ENCODE data around the gene NGEF. TPM values are rescaled to one million over a fixed set of nuclear protein-coding genes. Genes with fewer than 3 reads are reported as not detected.

Gene NGEF
- total RNA-seq, 4 donors from 2014 or later: 46.1 to 105 (median 68.8) TPM

DNA sequence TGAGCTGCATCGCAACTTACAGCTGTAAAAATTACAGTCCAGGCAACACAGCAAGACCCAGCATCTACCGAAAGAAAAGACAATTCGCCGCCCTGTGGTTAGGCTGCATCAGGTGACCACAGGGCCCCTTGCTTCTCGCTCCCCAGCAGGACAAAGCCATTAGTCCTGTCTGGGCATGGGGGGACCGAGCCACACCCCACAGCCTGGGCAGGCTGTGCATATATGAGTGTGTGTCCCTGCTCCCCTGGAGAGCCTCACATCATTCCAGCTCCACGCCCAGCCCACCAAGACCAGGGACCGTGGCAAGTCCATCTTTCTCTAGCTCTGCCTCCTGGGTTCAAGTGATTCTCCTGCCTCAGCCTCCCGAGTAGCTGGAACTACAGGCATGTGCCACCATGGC, 109.1 kb downstream of the NGEF start:
- WGBS, 2 donors (ENCODE audit: low coverage in 1 of 2): 91 to 100% methylated on average over 1 to 9 of the region's 9 CpGs
- Histone ChIP-seq H3K9me3 (no peaks in the 10 kb centered on the region), H3K4me1 (no peaks in the 10 kb centered on the region), H3K27me3 (peaks cover 9% of the 10 kb centered on the region), H3K36me3 (no peaks in the 10 kb centered on the region), H3K4me3 (no peak overlapping the region), H3K27ac (no peak overlapping the region)
- intact Hi-C loops (cut with DNase I; ENCODE audit: low total_unique reads) (no loop called here), in situ Hi-C loops (cut with MboI; ENCODE audit: low pct_ligation_motif_present in 1 of 4, low pct_unique_long_range_greater_than_20kb in 1 of 4, low sequenced_read_pairs in 3 of 4) (no loop called here)
- no peak for TF ChIP-seq EP300 (IDR thresholded peaks at IDR 0.05; ENCODE audit: low read depth)
- TF ChIP-seq, protein P1, sequence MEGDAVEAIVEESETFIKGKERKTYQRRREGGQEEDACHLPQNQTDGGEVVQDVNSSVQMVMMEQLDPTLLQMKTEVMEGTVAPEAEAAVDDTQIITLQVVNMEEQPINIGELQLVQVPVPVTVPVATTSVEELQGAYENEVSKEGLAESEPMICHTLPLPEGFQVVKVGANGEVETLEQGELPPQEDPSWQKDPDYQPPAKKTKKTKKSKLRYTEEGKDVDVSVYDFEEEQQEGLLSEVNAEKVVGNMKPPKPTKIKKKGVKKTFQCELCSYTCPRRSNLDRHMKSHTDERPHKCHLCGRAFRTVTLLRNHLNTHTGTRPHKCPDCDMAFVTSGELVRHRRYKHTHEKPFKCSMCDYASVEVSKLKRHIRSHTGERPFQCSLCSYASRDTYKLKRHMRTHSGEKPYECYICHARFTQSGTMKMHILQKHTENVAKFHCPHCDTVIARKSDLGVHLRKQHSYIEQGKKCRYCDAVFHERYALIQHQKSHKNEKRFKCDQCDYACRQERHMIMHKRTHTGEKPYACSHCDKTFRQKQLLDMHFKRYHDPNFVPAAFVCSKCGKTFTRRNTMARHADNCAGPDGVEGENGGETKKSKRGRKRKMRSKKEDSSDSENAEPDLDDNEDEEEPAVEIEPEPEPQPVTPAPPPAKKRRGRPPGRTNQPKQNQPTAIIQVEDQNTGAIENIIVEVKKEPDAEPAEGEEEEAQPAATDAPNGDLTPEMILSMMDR (IDR thresholded peaks at IDR 0.05): no peak
- TF ChIP-seq POLR2AphosphoS5 (IDR thresholded peaks at IDR 0.05): no peak
- no peak for TF ChIP-seq POLR2A (IDR thresholded peaks at IDR 0.05)
- DNase-seq: no peak

DNA sequence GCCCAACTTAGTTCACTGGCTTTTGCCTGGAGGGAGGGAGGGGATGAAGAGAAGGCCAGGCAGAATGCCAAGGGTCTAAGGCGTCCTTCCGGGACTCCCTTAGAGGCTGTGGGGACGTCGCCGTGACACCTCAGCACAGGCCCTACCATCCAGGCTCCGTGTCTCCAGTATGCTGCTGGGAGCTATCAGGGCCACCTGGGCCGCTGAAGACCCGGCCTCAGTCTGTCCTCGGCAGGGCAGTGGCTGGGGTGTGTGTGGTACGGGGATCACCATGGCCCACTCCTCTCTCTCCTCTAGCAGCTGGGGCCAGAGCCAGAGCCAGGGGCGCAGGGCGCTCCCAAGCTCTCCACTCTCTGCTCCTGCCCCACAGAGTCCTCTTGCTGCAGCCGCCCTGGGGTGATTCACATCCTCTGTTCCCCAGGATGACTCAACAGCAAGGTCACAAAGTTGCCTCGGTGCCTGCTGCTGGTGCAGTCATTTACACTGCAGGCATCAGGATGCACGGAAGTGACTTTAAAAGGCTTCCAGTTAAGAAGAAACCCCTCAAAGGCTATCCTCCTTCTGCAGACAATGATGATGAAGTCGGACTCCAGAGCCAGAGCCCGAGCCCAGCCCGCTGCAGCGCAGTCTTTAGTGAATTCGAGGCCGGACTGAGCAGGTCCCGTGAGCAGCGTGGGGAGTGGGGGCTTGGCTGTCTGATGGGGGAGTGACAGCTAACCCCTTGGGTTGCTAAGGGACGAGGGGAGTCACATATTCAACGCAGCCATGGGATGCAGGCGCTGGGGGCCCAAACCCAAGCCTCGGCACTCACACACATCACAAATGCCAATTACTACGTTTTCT, 111.1 kb downstream of the NGEF start:
- Histone ChIP-seq H3K9me3 (no peaks in the 10 kb centered on the region), H3K4me3 (no peak overlapping the region), H3K27ac (no peak overlapping the region), H3K27me3 (no peaks in the 10 kb centered on the region), H3K36me3 (no peaks in the 10 kb centered on the region), H3K4me1 (no peaks in the 10 kb centered on the region)
- intact Hi-C loops (cut with DNase I; ENCODE audit: low total_unique reads): no loop called here
- 83 to 84% methylated on average over 1 to 27 of the region's 28 CpGs for WGBS, 2 donors (ENCODE audit: low coverage in 1 of 2)
- TF ChIP-seq POLR2A (IDR thresholded peaks at IDR 0.05): no peak
- no peak for TF ChIP-seq POLR2AphosphoS5 (IDR thresholded peaks at IDR 0.05)
- TF ChIP-seq EP300 (IDR thresholded peaks at IDR 0.05; ENCODE audit: low read depth): no peak
- TF ChIP-seq, protein P1 (IDR thresholded peaks at IDR 0.05): no peak
- in situ Hi-C loops (cut with MboI; ENCODE audit: low pct_ligation_motif_present in 1 of 4, low pct_unique_long_range_greater_than_20kb in 1 of 4, low sequenced_read_pairs in 3 of 4): no loop called here
- DNase-seq: no peak

DNA sequence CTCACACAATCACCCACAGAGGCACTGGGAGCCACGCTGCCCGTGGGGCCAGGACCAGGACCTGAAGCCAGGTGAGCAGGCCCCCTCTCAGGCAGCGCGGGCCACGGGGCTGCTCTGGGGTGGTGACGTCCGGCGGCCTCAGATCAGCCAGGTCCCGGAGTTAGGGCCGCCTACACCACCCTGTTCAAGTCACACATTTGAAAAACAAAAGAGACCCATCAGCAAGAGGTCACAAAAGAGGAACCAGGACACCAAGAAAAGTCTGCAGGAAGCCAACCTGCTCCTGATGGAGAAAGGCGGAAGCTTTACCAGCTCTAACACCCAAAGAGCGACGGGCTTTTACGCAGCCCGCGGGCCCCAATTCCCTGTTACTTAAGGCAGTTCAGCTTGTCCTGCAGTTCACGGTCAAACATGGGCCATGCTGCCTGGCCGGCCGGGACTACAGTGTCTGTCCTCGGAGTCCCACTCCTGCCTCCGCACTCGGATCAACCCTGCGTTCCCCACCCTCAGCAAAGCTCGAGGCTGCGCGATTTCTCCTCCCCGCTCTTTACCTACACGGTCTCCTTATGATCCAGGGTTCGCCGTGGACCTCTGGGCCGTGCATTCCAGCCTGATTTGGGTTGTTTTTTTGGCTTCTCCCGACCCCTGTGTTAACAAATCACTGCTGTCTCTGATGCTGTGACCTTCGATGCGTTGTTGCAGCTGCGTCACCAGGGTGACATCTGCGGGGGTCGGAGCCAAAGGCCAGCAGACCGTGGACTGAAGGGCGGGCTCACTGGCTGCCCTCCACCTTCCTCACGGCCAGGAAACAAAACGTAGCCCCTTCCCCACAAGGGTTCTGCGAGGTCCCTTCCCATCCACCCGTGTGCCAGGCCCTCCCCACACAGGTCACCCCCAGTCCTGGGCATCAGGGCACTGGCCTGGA, 112.0 kb downstream of the NGEF start:
- intact Hi-C loops (cut with DNase I; ENCODE audit: low total_unique reads): no loop called here
- Histone ChIP-seq H3K9me3 (no peaks in the 10 kb centered on the region), H3K27ac (no peak overlapping the region), H3K4me1 (no peaks in the 10 kb centered on the region), H3K4me3 (no peak overlapping the region), H3K27me3 (no peaks in the 10 kb centered on the region), H3K36me3 (no peaks in the 10 kb centered on the region)
- no peak for DNase-seq
- no peak for TF ChIP-seq POLR2AphosphoS5 (IDR thresholded peaks at IDR 0.05)
- TF ChIP-seq EP300 (IDR thresholded peaks at IDR 0.05; ENCODE audit: low read depth): no peak
- TF ChIP-seq POLR2A (IDR thresholded peaks at IDR 0.05): no peak
- TF ChIP-seq, protein P1 (IDR thresholded peaks at IDR 0.05): no peak
- in situ Hi-C loops (cut with MboI; ENCODE audit: low pct_ligation_motif_present in 1 of 4, low pct_unique_long_range_greater_than_20kb in 1 of 4, low sequenced_read_pairs in 3 of 4): no loop called here
- 71 to 82% methylated on average over 7 to 42 of the region's 43 CpGs for WGBS, 2 donors (ENCODE audit: low coverage in 1 of 2)

Measured in transverse colon (tissue), 4 donors.